ENCODE results near the gene HSPB3.
"Not testable (repeated sequence)": the region's sequence is repeated elsewhere in the genome, so short reads cannot be mapped to it uniquely, and the experiment has no call there.

The HSPB3 gene, protein sequence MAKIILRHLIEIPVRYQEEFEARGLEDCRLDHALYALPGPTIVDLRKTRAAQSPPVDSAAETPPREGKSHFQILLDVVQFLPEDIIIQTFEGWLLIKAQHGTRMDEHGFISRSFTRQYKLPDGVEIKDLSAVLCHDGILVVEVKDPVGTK

GRCh38 chr5:54455413-54456157, at the start of gene HSPB3:
Gene HSPB3, plus strand, starts transcription at chr5:54455699. Its CDS starts 91 bp downstream, at chr5:54455790.
- DNase-seq (ENCODE audit: low read depth), result no peak

DNA sequence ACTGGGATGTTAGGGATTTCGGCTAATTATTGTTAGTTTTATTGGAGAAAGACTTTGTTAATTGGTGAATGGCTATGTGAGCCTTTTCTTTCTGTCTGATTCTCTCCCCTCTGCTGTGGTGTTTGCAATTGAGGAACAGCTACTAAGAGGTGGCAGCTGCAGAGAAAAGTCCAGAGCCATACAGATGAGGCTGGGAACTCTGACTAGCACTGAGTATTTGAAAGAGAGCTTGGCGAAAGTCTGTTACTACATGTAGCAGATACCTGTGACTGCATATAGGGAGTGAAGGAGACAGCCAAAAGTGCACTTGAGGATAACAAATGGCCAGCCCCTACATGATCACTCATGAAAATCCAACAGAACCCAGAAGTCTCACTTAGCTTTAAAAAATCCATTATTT, 44.3 kb upstream of the HSPB3 start:
- DNase-seq (ENCODE audit: low read depth), result no peak

DNA sequence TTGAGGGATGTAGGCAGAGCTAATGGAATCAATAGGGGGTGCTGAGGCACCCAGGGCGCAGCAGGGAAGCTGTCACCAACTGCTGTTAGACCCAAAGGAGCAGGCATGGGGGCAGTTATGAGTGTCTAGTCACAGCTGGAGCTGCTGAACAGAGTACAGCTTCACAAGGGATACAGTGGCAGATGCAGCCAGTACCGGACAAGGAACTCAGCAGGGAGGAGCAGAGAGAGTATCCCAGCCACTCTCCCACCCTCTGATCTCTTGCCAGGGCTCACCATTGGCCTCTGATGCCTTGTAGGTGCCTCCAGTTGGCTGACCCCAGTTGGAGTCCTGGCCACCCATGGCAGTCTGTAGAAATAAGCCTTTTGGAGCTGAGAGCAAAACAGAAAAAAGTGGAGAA, 42.6 kb upstream of the HSPB3 start:
- DNase-seq (ENCODE audit: low read depth), result no peak

- no peak for DNase-seq (ENCODE audit: low read depth)
Measured at GRCh38 chr5:54415147-54415546, 40.4 kb upstream of the HSPB3 start.

GRCh38 chr5:54415896-54416601, 39.5 kb upstream of the HSPB3 start:
- no peak for DNase-seq (ENCODE audit: low read depth)

GRCh38 chr5:54419573-54420423, 35.7 kb upstream of the HSPB3 start:
- not testable (repeated sequence) for DNase-seq (ENCODE audit: low read depth)

DNA sequence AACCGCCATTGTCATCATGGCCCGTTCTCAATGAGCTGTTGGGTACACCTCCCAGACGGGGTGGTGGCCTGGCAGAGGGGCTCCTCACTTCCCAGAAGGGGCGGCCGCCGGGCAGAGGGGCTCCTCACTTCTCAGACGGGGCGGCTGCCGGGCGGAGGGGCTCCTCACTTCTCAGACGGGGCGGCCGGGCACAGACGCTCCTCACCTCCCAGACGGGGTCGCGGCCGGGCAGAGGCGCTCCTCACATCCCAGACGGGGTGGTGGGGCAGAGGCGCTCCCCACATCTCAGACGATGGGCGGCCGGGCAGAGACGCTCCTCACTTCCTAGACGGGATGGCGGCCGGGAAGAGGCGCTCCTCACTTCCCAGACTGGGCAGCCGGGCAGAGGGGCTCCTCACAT, 35.0 kb upstream of the HSPB3 start:
- DNase-seq (ENCODE audit: low read depth), result not testable (repeated sequence)

DNA sequence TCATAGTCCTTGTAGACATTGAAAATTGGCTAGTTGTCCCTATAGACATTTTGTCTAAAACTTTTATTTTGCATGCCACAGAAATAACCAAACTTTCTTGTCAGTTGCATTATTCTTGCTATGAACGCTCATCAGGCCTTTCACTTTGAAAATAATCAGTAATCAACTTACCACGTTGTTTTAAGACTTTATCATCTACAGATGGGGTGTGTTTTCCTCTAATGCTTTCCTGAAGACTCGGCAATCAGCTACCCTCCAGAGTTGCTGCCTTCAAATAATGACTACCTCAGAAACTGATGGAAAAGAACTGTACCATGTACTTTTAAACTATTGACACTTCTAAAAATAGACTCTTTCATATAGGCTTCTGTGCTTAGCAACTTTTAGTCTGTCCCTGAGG, 33.5 kb upstream of the HSPB3 start:
- no peak for DNase-seq (ENCODE audit: low read depth)

DNA sequence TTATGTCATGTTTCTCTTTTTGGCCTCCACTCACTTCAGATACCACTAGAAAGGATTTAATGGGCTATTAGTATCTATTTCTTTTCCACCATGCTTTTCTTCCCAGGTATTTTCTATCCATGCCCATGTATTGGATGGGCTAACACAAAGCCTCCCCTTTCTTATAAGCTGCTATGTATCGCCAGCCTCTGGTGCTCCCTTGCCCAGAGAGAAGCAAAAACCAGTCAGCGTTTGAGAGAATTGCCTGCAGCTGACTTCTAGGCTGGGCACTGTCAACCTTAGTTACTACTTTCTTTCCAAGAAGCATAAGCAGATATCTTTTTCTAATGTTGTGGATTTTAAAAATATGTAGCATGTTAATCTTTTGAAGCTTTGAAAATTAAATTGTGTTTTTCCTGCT, 30.2 kb upstream of the HSPB3 start:
- DNase-seq (ENCODE audit: low read depth), result no peak

DNA sequence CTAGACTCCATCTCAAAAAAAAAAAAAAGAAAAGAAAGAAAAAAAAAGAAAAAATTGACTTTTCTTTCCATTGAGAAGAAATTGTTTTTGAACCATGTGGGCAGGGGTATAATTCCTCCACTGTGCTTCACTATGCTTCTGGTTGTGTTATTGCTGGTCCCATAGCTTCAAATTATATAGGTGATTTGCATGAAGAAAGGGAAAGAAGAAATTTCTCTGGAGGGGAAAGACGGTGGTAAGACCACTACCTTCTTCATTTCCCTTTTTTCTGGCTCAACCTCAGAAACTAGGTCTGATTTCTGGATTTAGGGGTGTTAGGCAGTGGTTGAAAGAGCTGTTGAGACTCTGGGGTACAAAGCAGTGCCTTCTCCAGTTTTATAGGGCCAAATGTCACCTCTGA, 29.3 kb upstream of the HSPB3 start:
- DNase-seq (ENCODE audit: low read depth), result no peak

- not testable (repeated sequence) for DNase-seq (ENCODE audit: low read depth)
Measured at GRCh38 chr5:54434650-54435049, 20.8 kb upstream of the HSPB3 start.

DNA sequence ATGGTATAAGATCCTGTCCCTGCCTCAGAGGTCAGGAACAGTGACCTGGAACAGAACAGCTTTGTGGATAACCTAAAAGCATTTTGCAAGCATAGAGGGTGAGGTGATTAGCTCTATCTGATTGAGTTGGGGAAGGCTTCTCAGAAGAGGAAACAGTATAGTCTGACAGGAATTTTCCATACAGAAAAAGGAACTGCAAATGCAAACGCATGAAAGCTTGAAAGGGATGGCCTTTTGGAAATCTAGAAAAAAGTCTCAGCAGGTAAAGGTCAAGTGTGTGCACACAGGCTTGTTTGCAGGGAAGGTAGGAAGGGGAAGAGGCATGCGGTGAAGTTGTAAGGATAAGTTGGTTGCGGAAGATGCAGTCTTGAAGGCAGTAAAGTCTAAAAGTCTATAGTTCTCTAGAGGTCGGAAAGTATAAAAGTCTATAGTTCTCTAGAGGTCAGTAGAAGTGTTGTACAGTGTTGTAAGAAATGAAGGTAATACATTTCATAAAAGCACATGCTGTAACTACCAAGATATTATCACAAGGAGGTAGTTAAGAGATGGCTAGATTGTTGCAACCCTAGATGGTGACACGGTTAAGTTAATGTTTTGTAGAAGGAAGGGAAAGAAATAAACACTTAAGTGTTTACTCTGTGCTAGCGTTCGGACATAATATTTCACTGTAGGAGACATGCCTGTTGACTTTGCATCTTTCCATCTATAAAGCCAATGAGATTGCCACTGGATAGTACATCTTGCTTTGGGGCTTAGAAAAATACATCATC, 16.7 kb upstream of the HSPB3 start:
- DNase-seq (ENCODE audit: low read depth), result no peak

GRCh38 chr5:54440456-54440893, 15.0 kb upstream of the HSPB3 start:
- no peak for DNase-seq (ENCODE audit: low read depth)

DNA sequence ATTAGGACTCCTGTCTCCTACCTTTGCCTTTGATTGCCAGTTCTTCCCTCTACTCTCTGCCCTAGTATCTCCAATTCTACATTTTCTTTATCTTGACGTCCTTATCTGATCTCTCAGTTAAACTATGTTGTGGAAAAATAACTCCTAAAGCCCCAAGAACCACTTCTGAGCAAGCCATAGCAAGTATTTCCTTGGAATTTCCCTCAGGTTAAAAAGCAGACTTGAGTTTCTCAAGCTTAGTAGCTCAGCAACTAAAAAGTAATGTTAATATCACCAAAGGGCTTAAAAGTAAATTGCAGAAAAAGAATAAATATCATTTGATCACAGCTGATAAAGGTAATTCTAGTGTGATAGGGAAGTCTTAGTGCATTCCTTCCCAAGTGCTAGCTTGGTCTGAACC, 13.2 kb upstream of the HSPB3 start:
- DNase-seq (ENCODE audit: low read depth), result no peak

DNA sequence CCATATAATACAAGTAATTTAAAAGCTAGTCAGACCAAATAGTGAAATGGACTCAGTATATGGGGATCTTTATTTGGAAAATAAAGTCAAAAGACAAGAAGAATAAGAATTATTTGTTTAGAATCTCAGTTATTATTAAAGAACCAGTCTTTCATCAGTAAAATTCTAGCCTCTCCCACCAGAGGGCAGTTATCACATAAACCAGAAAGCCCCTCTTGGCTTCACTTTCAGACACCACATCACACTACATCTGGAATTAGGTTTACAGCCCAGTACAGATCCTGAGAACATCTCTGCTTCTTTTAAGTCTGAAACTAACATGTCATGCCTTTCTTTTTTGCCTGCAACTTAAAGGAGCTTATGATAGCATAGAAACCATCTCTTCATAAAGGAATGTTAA, 12.2 kb upstream of the HSPB3 start:
- DNase-seq (ENCODE audit: low read depth), result no peak

DNA sequence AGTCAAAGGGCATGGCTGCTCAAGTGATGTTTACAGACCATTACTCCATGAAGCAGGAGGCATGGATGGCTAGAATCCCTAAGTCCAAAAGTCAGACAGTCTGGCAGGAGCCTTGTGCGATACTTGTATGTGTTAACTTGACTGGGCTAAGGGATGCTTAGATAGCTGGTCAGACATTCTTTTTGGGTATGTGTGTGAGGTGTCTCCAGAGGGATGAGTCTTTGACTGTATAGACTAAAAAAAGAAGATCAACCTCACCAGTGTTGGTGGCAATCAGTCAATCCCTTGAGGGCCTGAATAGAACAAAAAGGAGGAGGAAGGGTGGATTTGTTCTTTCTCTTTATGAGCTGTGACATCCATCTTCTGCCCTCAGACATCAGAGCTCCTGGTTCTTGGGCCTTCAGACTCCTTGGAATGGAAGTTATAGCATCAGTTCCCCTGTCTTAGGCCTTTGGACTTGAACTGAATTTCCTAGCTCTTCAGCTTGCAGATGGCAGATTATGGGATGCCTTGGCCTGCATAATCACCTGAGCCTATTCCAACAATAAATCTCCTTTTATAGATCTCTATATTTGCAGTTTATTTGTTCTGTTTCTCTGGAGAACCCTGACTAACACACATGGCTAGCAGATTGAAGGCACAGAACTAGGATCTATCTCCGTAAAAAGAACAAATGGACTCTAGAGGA, 9.7 kb upstream of the HSPB3 start:
- DNase-seq (ENCODE audit: low read depth), result no peak

DNA sequence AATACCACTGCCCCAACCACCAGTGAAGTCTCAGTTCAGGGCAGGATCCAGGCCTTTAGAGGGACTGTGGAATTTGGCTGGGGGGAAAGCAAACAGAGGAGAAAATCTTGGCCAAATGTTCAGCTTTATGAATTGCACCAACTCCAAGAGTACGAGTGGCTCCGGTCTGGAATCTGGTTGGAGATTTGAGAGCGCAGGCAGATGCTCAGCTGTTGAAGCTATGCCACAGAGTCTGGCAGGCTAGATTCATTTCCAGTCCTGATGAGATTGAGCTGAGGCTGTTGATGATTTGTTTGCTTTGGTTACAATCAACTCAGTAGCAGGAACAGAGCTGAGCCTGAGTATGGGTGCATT, 9.1 kb upstream of the HSPB3 start:
- no peak for DNase-seq (ENCODE audit: low read depth)

DNA sequence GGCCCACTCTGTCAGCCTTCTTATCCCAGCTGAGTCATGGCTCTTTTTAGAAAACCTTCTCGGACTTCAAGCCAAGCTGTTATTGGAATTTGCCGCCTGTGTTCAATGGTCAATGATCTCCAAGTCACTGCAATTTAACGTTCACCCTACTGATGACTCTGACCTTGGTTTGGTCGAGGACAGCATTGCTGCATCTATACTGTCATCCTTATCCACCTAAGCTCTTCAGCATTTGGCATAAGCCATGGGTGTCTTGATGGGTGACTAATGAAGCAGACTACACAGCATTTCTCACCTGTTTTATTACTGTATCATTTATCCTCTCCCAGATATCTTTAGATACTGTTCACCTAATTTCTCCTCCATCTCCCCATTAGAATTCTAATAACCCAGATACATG, 5.6 kb upstream of the HSPB3 start:
- DNase-seq (ENCODE audit: low read depth), result no peak

DNA sequence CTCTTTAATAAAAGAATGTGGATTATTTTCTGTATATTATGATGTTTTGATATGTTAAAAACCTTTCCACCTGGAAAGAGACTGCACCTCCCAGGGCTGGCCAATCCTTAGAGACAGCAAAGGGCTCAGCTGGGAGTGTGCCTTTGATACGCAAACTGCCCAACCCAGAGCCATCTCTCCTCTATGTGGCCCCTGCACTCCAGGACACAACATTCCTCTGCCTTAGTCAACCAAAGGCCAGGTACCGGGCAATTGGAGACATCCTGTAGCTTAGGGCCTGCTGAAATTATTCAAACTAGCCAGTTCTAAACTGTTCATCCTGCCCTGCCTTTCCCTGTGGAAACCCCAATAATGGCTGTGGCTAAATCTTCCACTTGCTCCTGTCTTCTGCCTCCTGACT, 5.0 kb upstream of the HSPB3 start:
- no peak for DNase-seq (ENCODE audit: low read depth)

GRCh38 chr5:54453046-54453445, 2.5 kb upstream of the HSPB3 start:
- DNase-seq (ENCODE audit: low read depth), result no peak

DNA sequence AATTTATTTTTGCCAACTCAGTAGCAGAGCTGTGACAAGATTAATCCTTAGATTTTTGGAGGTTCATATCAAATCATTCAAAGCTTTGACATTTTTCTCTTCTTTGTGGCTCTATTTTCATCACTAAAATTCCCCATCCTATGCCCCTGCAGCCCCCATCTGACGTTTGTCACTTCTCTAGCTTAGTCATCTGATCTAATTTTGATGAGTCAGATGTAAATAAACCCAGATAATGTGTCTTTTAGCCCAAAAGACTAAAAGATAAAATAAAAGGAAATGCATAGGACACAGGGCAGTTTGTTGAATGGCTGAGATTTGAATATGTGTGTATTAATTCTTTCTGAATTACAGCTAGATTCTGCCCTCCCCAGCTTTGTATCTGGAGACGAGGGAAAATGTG, 897 bp upstream of the HSPB3 start:
- DNase-seq (ENCODE audit: low read depth), result no peak

All from activated T-helper 1 cell treated with Interleukin-2 at 50 U/mL for 16 hours (primary cell).